ENCODE results near the gene SHBG. TPM values are rescaled to one million over a fixed set of nuclear protein-coding genes. Genes with fewer than 3 reads are reported as not detected.

Gene SHBG
- total and polyA plus RNA-seq, 2 of the 4 experiments (the other 2 are of a cell fraction) = 0.36 to 0.38 TPM

GRCh38 chr17:7654832-7655540 is 25.1 kb downstream of the SHBG start:
- H4K91ac ChIP-seq (ENCODE audit: insufficient read depth, low read depth, low read length) = no peak overlapping the region
- no peaks in the 10 kb centered on the region for H3K36me3 ChIP-seq (ENCODE audit: control insufficient read depth, insufficient read depth, low read length)
- H3K9me3 ChIP-seq (ENCODE audit: control insufficient read depth, insufficient read depth, low read length) = no peaks in the 10 kb centered on the region; the same call in 1 of the 2 replicates
- H2AK5ac ChIP-seq (ENCODE audit: low read depth, low read length) = no peak overlapping the region
- H2AK9ac ChIP-seq (replicated peaks; ENCODE audit: low read depth, low read length, poor library complexity) = no peak overlapping the region
- H3K79me1 ChIP-seq (ENCODE audit: low read depth in 1 of 2, low read length in 2 of 2) = no peaks in the 10 kb centered on the region
- H3K18ac ChIP-seq (ENCODE audit: low read depth, low read length) = no peak overlapping the region
- no peak overlapping the region for H2AFZ ChIP-seq (replicated peaks; ENCODE audit: low read length, poor library complexity)
- WGBS, 2 experiments (ENCODE audit: extremely low coverage in 2 of 2, insufficient read length in 1 of 2) = 33% methylated on average over 6 of the region's 16 CpGs; no CpG with 5 or more reads in 1 of the 2 experiments
- no peak overlapping the region for H3K27ac ChIP-seq (ENCODE audit: insufficient read depth, low read length)
- in situ Hi-C loops (cut with MboI; ENCODE audit: low sequenced_read_pairs) (no loop called here), intact Hi-C loops (cut with micrococcal nuclease) (no loop called here), dilution Hi-C loops (cut with HindIII; ENCODE audit: low sequenced_read_pairs, unreplicated experiment) (no loop called here)
- peaks cover 6% of the 10 kb centered on the region; the same call in 1 of the 2 replicates for H3K4me1 ChIP-seq (ENCODE audit: control insufficient read depth, insufficient read depth, low read length)
- TF ChIP-seq MAZ (IDR thresholded peaks at IDR 0.05; ENCODE audit: borderline replicate concordance, low read depth, low read length) (peak; percentile 93), MAFK (IDR thresholded peaks at IDR 0.05; ENCODE audit: low read depth, low read length) (no peak)
- no peak overlapping the region for H3K4me3 ChIP-seq (ENCODE audit: insufficient read depth, low read depth, low read length)
- H3K4me2 ChIP-seq (ENCODE audit: low read depth, low read length) = no peak overlapping the region
- no peak overlapping the region for H4K5ac ChIP-seq (ENCODE audit: low read depth, low read length)
- H3K27me3 ChIP-seq (ENCODE audit: control insufficient read depth, insufficient read depth, low read length) = peaks cover 54% of the 10 kb centered on the region
- no peak overlapping the region for H3K4ac ChIP-seq (ENCODE audit: low read depth, low read length)
- no peak overlapping the region for H3K56ac ChIP-seq (ENCODE audit: extremely low read depth, insufficient read depth, low read length)
- no peak overlapping the region for H2BK15ac ChIP-seq (ENCODE audit: low read depth, low read length)
- no peak overlapping the region for H3K9ac ChIP-seq (ENCODE audit: low read depth, low read length)
- no peak overlapping the region for H2BK5ac ChIP-seq (ENCODE audit: low read depth, low read length, poor library complexity, severe bottlenecking)
- no peak overlapping the region for H2BK20ac ChIP-seq (ENCODE audit: low read depth, low read length)
- H3K23ac ChIP-seq (ENCODE audit: low read depth, low read length) = no peak overlapping the region
- ATAC-seq (ENCODE audit: low read depth) (peak; percentile 26; the same call in 1 of the 2 replicates), DNase-seq (peak; percentile 44)
- H4K8ac ChIP-seq (ENCODE audit: low read depth in 2 of 2, low read length in 2 of 2) = no peak overlapping the region
- BruUV-seq (replicated peaks) = no TSS peak
- no peaks in the 10 kb centered on the region for H3K9me1 ChIP-seq (ENCODE audit: insufficient read depth, low read length)
- no peak overlapping the region for H2BK120ac ChIP-seq (ENCODE audit: low read depth, low read length)
- ChIA-PET CTCF (no interaction called here), POLR2A (ENCODE audit: unreplicated experiment) (interaction anchor here (0.5 kb wide), 1 partner anchor 48 kb away, joined by 4 read pairs; no protein-coding TSS in a partner anchor)
- H3K14ac ChIP-seq (replicated peaks; ENCODE audit: low read depth, low read length) = no peak overlapping the region
- H4K20me1 ChIP-seq (ENCODE audit: insufficient read depth, low read length) = no peaks in the 10 kb centered on the region; the same call in none of the 2 replicates
